GM12875 (cell line): ENCODE results near the gene MTHFD1L.
"Not testable (repeated sequence)": the region's sequence is repeated elsewhere in the genome, so short reads cannot be mapped to it uniquely, and the experiment has no call there.

Source experiments
- H3K4me3 ChIP-seq: one replicate; pipeline ENCODE4 v1.5.1; 2011; ENCODE audit warnings: low read depth, low read length, control low read depth
- CTCF ChIP-seq: IDR thresholded peaks from 2 replicates; pipeline ENCODE4 v1.5.1; 2011; ENCODE audit warnings: low read depth, mild to moderate bottlenecking, control low read depth, inconsistent platforms, low read length, moderate library complexity, borderline replicate concordance; ENCODE audit not compliant: insufficient read depth

Gene MTHFD1L

GRCh38 chr6:151027936-151028838 lies 162.7 kb downstream of the MTHFD1L start:
- TF ChIP-seq CTCF: no peak
- H3K4me3 ChIP-seq: no peak overlapping the region

DNA sequence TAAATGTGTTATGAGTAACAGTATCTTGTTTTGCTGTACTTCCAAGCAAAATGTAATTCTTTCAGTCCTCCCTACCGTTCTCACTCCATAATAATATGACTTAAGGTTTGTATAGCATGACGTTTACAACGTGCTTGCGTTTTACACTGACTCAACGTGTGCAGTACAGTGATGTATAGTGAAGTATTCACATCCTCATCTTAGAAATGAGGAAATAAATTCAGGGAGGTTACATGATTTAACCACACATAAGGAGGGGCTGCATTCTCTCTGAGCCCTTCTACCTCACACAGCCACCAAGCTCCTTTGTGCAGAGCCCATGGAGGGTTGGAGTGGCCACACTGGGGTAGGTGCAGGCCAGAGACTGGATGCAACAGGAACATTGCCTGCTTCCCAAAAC lies 164.5 kb downstream of the MTHFD1L start:
- no peak overlapping the region for H3K4me3 ChIP-seq

DNA sequence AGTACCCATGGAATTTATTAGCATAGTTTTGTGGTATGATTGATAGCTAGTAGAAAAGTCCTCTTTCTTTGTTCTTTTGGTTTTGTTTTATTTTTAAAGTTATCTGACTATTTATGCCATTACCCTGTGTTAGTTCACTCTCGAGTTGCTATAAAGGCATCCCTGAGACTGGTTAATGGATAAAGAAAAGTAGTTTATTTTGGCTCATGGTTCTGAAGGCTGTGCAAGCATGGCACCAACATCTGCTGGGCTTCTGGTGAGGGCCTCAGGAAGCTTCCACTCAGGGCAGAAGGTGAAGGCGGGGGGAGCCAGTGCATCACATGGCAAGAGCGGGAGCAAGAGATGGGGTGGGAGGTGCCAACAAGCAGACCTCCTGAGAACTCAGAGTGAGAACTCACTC lies 166.5 kb downstream of the MTHFD1L start:
- no peak for TF ChIP-seq CTCF
- H3K4me3 ChIP-seq: no peak overlapping the region

More for the DNA sequence above, 164.5 kb downstream of the MTHFD1L start:
- no peak for TF ChIP-seq CTCF

DNA sequence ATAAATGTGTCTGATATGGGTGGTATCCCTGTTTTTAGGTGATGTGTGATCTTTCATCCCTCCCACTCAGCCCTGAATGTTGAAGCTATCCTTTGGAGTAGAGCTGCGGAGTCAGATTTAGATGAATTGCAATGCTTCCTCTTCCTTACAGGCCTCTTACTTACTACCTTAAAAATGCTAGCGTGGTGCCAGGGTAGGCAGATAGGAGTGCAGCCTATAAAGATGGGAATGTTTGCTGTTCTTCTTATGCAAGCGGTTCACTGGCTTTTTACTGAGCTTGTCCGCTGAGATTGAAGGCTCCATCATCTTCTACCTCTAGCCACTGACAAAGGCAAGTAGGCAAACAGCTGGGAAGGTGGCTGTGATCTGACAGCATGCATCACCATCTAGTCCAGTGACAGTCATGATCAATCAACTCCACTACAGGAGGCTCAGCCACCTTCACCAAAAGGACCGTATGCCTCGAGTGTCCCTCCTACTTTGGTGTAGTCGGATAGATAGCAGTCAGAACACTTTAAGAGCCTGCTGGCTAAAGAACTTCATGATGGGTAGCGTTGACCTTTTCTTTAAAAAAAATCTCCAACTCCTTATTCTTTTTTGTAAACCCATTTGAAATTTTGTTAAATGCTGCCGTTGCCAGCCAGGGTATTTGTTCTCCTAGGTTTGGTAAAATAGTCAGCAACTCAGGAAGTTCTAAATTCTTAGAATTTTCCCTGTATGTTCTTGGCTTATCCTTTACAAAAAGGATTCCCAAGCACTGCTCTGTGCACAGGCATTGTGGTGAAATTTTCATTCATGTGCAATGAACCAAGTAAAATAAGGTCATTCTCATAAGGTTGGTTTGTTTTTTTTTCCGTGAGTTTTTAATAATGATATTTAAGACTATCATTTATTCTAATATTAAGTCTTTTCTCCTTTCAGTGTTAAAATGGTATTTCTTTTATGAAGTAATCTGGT lies 169.6 kb downstream of the MTHFD1L start:
- TF ChIP-seq CTCF: no peak
- no peak overlapping the region for H3K4me3 ChIP-seq

- not testable (repeated sequence) for H3K4me3 ChIP-seq
Measured at GRCh38 chr6:151036211-151036721, 170.8 kb downstream of the MTHFD1L start.

DNA sequence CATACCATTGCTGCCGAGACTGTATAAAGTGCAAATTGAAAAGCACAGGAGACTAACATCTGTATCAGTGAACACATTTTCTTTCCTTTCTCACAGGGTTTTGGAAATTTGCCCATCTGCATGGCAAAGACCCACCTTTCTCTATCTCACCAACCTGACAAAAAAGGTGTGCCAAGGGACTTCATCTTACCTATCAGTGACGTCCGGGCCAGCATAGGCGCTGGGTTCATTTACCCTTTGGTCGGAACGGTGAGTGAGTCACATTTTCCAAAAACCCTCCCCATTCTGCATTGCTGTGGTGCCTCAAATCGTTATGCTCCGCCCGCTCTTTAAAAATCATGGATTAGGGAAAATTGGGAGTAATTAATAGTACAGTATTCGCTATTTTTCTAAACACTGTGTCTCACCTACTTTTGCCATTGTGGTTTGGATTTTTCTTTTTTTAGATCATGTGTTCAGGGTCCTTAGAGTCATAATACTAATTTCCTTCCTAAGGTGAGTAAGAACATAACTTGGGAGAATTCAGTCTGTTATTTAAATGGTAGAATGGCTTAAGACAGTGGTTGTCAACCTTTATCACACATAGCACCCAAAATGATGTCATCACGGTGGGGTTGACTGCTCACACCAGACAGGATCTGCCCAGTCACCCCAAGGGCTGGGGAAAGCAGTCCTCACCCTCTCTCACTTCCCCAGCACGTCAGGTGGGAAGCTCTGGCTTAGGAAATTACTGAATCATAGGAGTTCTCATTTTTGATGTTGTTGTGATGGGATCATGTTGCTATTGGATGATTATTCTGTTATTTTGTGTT lies 171.6 kb downstream of the MTHFD1L start:
- TF ChIP-seq CTCF: no peak

More for the DNA sequence above, 171.6 kb downstream of the MTHFD1L start:
- no peak overlapping the region for H3K4me3 ChIP-seq
